Nephron progenitor cell (in vitro differentiated cells): Measurements from ENCODE around the gene ACP6.

Source experiments
- DNase-seq: peaks from one replicate; pipeline ENCODE4 v3.0.0; 2021
- H3K27ac Mint-ChIP-seq: 2 replicates; pipeline ENCODE4 v1.8.0; 2021; ENCODE audit warnings: mild to moderate bottlenecking, moderate library complexity, mixed read lengths
- H3K27me3 Mint-ChIP-seq: 2 replicates; pipeline ENCODE4 v1.8.0; 2021; ENCODE audit warnings: mild to moderate bottlenecking, low read depth, mixed read lengths; ENCODE audit not compliant: poor library complexity
- H3K36me3 Mint-ChIP-seq: 2 replicates; pipeline ENCODE4 v1.8.0; 2021; ENCODE audit warnings: low read depth, mixed read lengths
- H3K4me1 Mint-ChIP-seq: 2 replicates; pipeline ENCODE4 v1.8.0; 2021; ENCODE audit warnings: mixed read lengths
- H3K4me3 Mint-ChIP-seq: 2 replicates; pipeline ENCODE4 v1.8.0; 2021; ENCODE audit warnings: mild to moderate bottlenecking, moderate library complexity, mixed read lengths
- H3K9me3 Mint-ChIP-seq: 2 replicates; pipeline ENCODE4 v1.8.0; 2021; ENCODE audit warnings: mild to moderate bottlenecking, moderate library complexity, mixed read lengths
- TF ChIP-seq, protein P1 (sequence below): fragments of 200-600 bp; sonication (generic); IDR thresholded peaks from 2 replicates; pipeline ENCODE4 v1.5.0; 2021; ENCODE audit warnings: antibody characterized with exemption

Gene ACP6

DNA sequence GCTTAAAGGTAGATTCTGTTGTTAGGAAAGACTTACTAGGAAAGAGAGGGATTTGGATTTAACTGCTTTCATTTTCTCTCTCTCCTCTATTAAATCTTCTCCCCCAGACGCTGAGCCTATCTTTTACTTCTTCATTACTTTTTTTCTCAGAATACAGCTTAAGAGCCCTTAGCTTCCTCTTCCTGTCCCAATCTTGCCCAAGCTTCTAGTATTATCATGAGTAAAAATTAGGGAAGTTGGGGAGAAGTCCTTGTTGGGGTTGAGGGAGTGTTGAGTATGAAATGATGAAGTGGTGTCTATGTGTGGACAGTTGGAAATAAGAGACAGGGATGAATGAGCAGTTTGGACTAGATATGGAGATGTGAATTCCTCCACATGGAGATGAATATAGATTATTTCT, 35.0 kb downstream of the ACP6 start:
- no peaks in the 10 kb centered on the region for H3K9me3 Mint-ChIP-seq
- peaks cover 38% of the 10 kb centered on the region for H3K36me3 Mint-ChIP-seq
- DNase-seq, result no peak
- H3K4me3 Mint-ChIP-seq, result no peak overlapping the region
- TF ChIP-seq, protein P1, sequence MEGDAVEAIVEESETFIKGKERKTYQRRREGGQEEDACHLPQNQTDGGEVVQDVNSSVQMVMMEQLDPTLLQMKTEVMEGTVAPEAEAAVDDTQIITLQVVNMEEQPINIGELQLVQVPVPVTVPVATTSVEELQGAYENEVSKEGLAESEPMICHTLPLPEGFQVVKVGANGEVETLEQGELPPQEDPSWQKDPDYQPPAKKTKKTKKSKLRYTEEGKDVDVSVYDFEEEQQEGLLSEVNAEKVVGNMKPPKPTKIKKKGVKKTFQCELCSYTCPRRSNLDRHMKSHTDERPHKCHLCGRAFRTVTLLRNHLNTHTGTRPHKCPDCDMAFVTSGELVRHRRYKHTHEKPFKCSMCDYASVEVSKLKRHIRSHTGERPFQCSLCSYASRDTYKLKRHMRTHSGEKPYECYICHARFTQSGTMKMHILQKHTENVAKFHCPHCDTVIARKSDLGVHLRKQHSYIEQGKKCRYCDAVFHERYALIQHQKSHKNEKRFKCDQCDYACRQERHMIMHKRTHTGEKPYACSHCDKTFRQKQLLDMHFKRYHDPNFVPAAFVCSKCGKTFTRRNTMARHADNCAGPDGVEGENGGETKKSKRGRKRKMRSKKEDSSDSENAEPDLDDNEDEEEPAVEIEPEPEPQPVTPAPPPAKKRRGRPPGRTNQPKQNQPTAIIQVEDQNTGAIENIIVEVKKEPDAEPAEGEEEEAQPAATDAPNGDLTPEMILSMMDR, result no peak
- no peak overlapping the region for H3K27ac Mint-ChIP-seq
- peaks cover 8% of the 10 kb centered on the region for H3K27me3 Mint-ChIP-seq
- H3K4me1 Mint-ChIP-seq, result peaks cover 35% of the 10 kb centered on the region

DNA sequence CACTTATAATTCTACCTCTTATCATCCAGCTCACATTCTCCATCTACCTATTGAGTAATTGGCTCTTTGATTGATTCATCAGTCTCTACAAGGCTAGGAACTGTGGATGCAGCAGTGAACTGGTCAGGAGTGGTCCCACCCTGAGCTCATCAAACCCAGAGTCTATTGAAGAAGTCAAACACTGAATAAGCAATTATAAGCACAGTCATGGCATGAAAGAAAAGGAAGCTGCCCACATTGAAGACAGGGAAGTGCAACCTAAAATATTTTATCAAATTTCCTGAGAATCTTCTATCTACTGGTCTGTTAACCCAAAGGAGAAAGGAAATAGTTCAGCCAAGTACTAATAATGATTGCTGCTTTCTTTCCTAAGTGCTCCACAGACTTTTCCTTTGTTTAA, 35.7 kb downstream of the ACP6 start:
- Mint-ChIP-seq H3K9me3 (no peaks in the 10 kb centered on the region), H3K27me3 (peaks cover 8% of the 10 kb centered on the region)
- TF ChIP-seq, protein P1, result no peak

DNA sequence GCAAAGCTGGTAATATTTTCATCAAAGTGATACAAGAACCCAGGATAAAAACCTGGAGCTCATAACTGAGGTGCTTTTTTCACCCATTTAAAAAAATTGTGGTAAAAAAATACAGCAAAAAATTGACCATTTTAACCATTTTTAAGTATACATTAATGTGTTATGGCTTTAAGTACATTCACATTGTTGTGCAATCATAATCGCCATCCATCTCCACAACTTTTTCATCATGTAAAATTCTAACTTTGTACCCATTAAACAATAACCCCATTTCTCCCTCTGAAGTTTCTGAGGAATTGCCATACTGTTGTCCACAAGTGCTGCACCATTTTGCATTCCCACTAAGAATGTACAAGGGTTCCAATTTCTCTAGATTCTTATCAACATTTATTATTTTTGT, 36.6 kb downstream of the ACP6 start:
- TF ChIP-seq, protein P1, result no peak

More for the DNA sequence above, 35.7 kb downstream of the ACP6 start:
- Mint-ChIP-seq H3K27ac (no peak overlapping the region), H3K36me3 (peaks cover 38% of the 10 kb centered on the region), H3K4me3 (no peak overlapping the region), H3K4me1 (peaks cover 35% of the 10 kb centered on the region)
- no peak for DNase-seq

DNA sequence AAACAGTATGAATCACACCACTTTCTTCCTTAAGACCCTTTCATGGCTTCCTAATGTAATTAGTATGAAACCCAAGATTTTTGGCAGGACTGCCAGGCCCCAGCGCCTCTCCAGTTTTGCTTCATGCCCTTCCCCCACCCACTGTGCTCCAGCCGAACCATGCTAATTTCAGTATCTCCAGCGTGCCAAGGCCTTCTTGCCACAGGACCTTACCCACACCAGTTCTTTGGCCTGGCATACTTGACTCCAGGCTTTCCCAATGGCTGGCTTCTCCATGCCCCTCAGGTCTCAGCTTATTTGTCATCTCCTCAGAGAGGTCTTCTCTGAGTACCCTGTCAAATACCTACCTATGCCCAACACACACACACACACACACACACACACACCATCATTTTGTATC, 38.5 kb downstream of the ACP6 start:
- Mint-ChIP-seq H3K27ac (peak overlapping the region; percentile 20), H3K27me3 (no peaks in the 10 kb centered on the region), H3K4me1 (peaks cover 40% of the 10 kb centered on the region), H3K9me3 (no peaks in the 10 kb centered on the region), H3K36me3 (peaks cover 45% of the 10 kb centered on the region), H3K4me3 (no peak overlapping the region)
- no peak for DNase-seq
- TF ChIP-seq, protein P1, result no peak

More for the DNA sequence above, 36.6 kb downstream of the ACP6 start:
- no peak overlapping the region for H3K27ac Mint-ChIP-seq
- H3K4me1 Mint-ChIP-seq, result peaks cover 36% of the 10 kb centered on the region
- peaks cover 39% of the 10 kb centered on the region for H3K36me3 Mint-ChIP-seq
- H3K4me3 Mint-ChIP-seq, result no peak overlapping the region
- H3K27me3 Mint-ChIP-seq, result peaks cover 2% of the 10 kb centered on the region
- no peak for DNase-seq
- H3K9me3 Mint-ChIP-seq, result no peaks in the 10 kb centered on the region

DNA sequence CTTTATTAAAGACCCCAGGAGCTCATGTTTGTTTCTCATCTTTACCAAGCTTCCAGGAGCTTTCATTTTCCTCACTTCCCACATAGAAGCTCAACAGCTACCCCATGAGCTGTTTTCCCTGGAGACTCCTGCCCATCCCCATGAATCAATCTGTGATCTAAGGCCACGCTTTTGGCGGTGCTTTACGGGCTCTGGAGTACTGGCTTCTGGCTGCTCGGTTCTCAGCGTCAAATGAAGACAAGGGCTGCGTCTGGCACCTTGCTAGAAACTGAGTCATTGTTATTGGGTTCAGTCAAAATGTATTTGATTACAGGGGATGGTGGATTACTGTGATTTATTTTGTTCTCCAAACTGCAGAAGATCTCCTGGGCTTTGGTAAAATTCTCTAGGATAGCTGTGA, 39.9 kb downstream of the ACP6 start:
- Mint-ChIP-seq H3K27ac (peak overlapping the region; percentile 21), H3K27me3 (no peaks in the 10 kb centered on the region), H3K9me3 (no peaks in the 10 kb centered on the region), H3K4me1 (peaks cover 44% of the 10 kb centered on the region), H3K4me3 (no peak overlapping the region), H3K36me3 (peaks cover 46% of the 10 kb centered on the region)
- DNase-seq, result peak; percentile 20
- TF ChIP-seq, protein P1, result no peak

DNA sequence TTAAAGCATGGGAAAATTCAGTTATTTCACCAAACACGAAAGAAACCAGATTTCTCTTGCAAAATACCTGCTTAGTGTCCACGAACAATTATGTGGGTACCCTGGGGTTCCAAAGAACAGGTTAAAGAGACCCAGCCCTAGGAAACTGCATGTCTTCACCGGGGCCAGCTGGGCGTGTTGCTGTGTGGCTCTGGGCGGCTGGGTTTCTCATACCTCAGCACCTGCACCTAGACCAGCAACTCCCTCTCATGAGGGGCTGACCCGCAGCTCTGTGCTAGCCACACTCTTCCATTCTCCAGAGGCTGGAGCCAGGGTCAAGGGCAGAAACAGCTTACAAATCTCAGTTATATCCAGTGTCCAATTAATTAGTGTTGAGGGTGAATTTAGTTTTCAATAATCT, 40.3 kb downstream of the ACP6 start:
- no peaks in the 10 kb centered on the region for H3K9me3 Mint-ChIP-seq
- H3K27me3 Mint-ChIP-seq, result no peaks in the 10 kb centered on the region
- TF ChIP-seq, protein P1, result no peak
- peaks cover 48% of the 10 kb centered on the region for H3K36me3 Mint-ChIP-seq
- peak overlapping the region; percentile 21 for H3K27ac Mint-ChIP-seq
- no peak for DNase-seq
- peaks cover 48% of the 10 kb centered on the region for H3K4me1 Mint-ChIP-seq
- H3K4me3 Mint-ChIP-seq, result no peak overlapping the region
